ENCODE data around the gene CNTNAP5. TPM values are rescaled to one million over a fixed set of nuclear protein-coding genes. Genes with fewer than 3 reads are reported as not detected.

The CNTNAP5 gene
- total and polyA plus RNA-seq, 2 donors (not counting 1 experiment from before 2014, with no cell fraction given): not detected

DNA sequence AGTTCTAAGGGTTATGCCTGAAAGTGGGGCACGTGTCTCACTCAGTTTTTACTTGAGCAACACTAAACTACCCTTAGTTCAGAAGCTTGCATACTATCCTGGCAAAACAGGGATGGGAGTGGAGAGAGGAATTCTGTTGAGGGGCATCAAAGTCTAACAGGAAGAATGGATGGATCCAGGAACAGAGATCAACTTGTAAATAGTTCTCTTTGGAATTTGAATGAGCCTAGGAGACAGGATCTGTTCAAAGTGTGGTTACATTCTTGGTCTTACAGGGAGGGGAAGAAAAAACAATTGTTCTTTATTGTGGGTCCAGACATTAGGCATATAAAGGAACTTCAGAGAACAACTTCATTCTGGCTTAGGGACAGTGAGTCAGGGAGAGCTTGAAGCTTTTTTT, 560.2 kb downstream of the CNTNAP5 start:
- no peaks in the 10 kb centered on the region for H3K27me3 ChIP-seq (replicated peaks in 1 of 4; ENCODE audit: control extremely low read depth in 1 of 4, control insufficient read depth in 3 of 4, insufficient read depth in 4 of 4, low read length in 3 of 4)
- no peak overlapping the region for H3K9ac ChIP-seq (ENCODE audit: low read length)
- no peak overlapping the region for H3K4me2 ChIP-seq (replicated peaks; ENCODE audit: low read depth, low read length, poor library complexity, severe bottlenecking)
- no peak for TF ChIP-seq EZH2 (IDR thresholded peaks at IDR 0.05; ENCODE audit: borderline replicate concordance, insufficient read depth, low read depth, low read length, poor library complexity, severe bottlenecking)
- TF ChIP-seq, protein P1, sequence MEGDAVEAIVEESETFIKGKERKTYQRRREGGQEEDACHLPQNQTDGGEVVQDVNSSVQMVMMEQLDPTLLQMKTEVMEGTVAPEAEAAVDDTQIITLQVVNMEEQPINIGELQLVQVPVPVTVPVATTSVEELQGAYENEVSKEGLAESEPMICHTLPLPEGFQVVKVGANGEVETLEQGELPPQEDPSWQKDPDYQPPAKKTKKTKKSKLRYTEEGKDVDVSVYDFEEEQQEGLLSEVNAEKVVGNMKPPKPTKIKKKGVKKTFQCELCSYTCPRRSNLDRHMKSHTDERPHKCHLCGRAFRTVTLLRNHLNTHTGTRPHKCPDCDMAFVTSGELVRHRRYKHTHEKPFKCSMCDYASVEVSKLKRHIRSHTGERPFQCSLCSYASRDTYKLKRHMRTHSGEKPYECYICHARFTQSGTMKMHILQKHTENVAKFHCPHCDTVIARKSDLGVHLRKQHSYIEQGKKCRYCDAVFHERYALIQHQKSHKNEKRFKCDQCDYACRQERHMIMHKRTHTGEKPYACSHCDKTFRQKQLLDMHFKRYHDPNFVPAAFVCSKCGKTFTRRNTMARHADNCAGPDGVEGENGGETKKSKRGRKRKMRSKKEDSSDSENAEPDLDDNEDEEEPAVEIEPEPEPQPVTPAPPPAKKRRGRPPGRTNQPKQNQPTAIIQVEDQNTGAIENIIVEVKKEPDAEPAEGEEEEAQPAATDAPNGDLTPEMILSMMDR (IDR thresholded peaks at IDR 0.05): no peak
- H3K27ac ChIP-seq (ENCODE audit: low read length in 2 of 2): no peak overlapping the region
- no peaks in the 10 kb centered on the region for H3K79me2 ChIP-seq (ENCODE audit: control insufficient read depth, insufficient read depth, low read length)
- DNase-seq (no peak), ATAC-seq (ENCODE audit: low read depth) (no peak)
- intact Hi-C loops (cut with micrococcal nuclease): no loop called here
- ChIA-PET CTCF (no interaction called here), POLR2A (no interaction called here)
- no peak overlapping the region for H3K4me3 Mint-ChIP-seq
- no peaks in the 10 kb centered on the region for H4K20me1 ChIP-seq (ENCODE audit: control insufficient read depth, insufficient read depth, low read length, poor library complexity, severe bottlenecking)
- no peaks in the 10 kb centered on the region for H3K4me1 Mint-ChIP-seq
- H3K4me3 ChIP-seq (ENCODE audit: control extremely low read depth in 1 of 5, extremely low read depth in 1 of 5, insufficient read depth in 1 of 5, low read depth in 2 of 5, low read length in 4 of 5): no peak overlapping the region
- WGBS (ENCODE audit: insufficient coverage): no CpG with 5 or more reads among the region's 1 CpG
- no peaks in the 10 kb centered on the region for H3K27me3 Mint-ChIP-seq
- no peak overlapping the region for H2AFZ ChIP-seq (ENCODE audit: insufficient read depth, low read depth, low read length, poor library complexity, severe bottlenecking)
- no peaks in the 10 kb centered on the region for H3K9me3 ChIP-seq (ENCODE audit: control extremely low read depth in 1 of 3, control insufficient read depth in 2 of 3, insufficient read depth in 1 of 3, low read length in 2 of 3)
- H3K4me1 ChIP-seq (ENCODE audit: control insufficient read depth in 2 of 2, insufficient read depth in 2 of 2, low read length in 2 of 2): no peaks in the 10 kb centered on the region
- peaks cover 3% of the 10 kb centered on the region for H3K9me3 Mint-ChIP-seq (ENCODE audit: insufficient read depth)
- no peaks in the 10 kb centered on the region for H3K36me3 ChIP-seq (replicated peaks in 1 of 2; ENCODE audit: control extremely low read depth in 1 of 2, control insufficient read depth in 1 of 2, extremely low read depth in 1 of 2, insufficient read depth in 2 of 2, low read length in 1 of 2)
- H3K27ac Mint-ChIP-seq: no peak overlapping the region

DNA sequence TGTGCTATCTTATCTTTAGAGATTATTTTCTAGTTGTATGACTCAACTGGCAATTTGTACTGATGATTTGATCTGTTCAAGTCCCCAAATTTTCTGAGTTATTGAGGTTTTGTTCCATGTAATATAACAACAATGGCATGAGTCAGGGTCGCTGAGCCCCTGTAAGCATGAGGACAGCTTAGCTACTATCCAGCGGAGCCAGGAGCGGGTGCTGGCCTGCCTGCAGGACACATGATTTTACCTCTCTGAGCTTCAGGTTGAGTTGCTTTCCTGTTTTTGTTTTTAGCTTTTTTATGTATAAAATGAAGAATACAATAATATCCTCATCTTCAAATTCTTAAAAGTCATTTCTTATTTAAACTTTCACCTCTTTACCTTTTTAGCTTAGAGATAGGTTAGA, 561.1 kb downstream of the CNTNAP5 start:
- 100% methylated on average over 1 of the region's 3 CpGs for WGBS (ENCODE audit: insufficient coverage)
- no peaks in the 10 kb centered on the region for H3K9me3 ChIP-seq (ENCODE audit: control extremely low read depth in 1 of 3, control insufficient read depth in 2 of 3, insufficient read depth in 1 of 3, low read length in 2 of 3)
- no peak overlapping the region for H3K9ac ChIP-seq (ENCODE audit: low read length)
- Mint-ChIP-seq H3K4me3 (no peak overlapping the region), H3K27ac (no peak overlapping the region), H3K27me3 (no peaks in the 10 kb centered on the region), H3K4me1 (no peaks in the 10 kb centered on the region), H3K9me3 (ENCODE audit: insufficient read depth) (peaks cover 2% of the 10 kb centered on the region)
- no peaks in the 10 kb centered on the region for H3K36me3 ChIP-seq (replicated peaks in 1 of 2; ENCODE audit: control extremely low read depth in 1 of 2, control insufficient read depth in 1 of 2, extremely low read depth in 1 of 2, insufficient read depth in 2 of 2, low read length in 1 of 2)
- TF ChIP-seq, protein P1 (IDR thresholded peaks at IDR 0.05): no peak
- no peak for TF ChIP-seq EZH2 (IDR thresholded peaks at IDR 0.05; ENCODE audit: borderline replicate concordance, insufficient read depth, low read depth, low read length, poor library complexity, severe bottlenecking)
- no peak for DNase-seq
- intact Hi-C loops (cut with micrococcal nuclease): no loop called here
- no peaks in the 10 kb centered on the region for H3K79me2 ChIP-seq (ENCODE audit: control insufficient read depth, insufficient read depth, low read length)
- no peaks in the 10 kb centered on the region for H3K27me3 ChIP-seq (replicated peaks in 1 of 4; ENCODE audit: control extremely low read depth in 1 of 4, control insufficient read depth in 3 of 4, insufficient read depth in 4 of 4, low read length in 3 of 4)
- H3K4me3 ChIP-seq (ENCODE audit: control extremely low read depth in 1 of 5, extremely low read depth in 1 of 5, insufficient read depth in 1 of 5, low read depth in 2 of 5, low read length in 4 of 5): no peak overlapping the region
- ChIA-PET CTCF (no interaction called here), POLR2A (no interaction called here)
- no peaks in the 10 kb centered on the region for H3K4me1 ChIP-seq (ENCODE audit: control insufficient read depth in 2 of 2, insufficient read depth in 2 of 2, low read length in 2 of 2)
- H4K20me1 ChIP-seq (ENCODE audit: control insufficient read depth, insufficient read depth, low read length, poor library complexity, severe bottlenecking): no peaks in the 10 kb centered on the region
- ATAC-seq (ENCODE audit: low read depth): no peak
- no peak overlapping the region for H3K4me2 ChIP-seq (replicated peaks; ENCODE audit: low read depth, low read length, poor library complexity, severe bottlenecking)
- no peak overlapping the region for H3K27ac ChIP-seq (ENCODE audit: low read length in 2 of 2)
- H2AFZ ChIP-seq (ENCODE audit: insufficient read depth, low read depth, low read length, poor library complexity, severe bottlenecking): no peak overlapping the region
